ENCODE data around the gene IL17D.
"Not testable (repeated sequence)": the region's sequence is repeated elsewhere in the genome, so short reads cannot be mapped to it uniquely, and the experiment has no call there.

Gene IL17D

DNA sequence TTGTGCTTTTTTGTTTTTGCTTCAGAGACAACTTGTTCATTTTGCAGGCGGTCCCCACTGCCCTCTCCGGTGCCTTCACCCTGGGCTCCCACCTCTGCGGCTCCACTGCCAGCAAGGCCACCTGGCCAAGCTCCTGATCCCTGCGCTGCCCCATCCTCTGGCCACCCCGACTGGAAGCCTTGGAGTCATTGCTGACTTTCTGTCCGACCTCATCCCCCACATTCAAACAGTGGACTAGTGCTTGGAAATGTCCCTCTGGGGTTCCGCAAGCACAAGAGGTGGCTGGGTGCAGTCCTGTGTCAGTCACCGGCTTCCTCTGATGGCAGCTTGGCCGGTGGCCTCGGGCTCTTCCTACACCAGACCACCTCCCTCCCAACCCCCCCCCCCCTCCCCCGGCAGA, 17.0 kb downstream of the IL17D start:
- DNase-seq = no peak

DNA sequence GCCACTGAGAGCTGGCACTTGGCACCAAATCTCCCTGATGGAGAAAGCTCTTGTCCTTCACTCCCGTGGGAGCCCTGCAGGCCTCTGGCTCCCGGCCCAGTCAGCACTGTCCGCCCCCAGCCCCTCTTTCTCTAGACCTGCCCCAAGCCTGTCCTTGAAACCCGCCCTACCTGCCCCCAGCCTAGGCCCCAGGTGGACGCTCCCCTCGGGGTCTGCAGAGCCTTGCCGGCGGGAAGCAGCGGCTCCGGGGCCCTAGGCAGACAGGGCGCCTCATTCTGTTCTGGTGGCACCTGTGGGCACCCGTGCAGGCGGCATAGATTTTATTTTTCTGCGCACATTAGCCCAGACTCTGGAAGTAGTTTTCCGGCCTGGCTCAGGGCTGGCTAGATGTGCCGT, 17.6 kb downstream of the IL17D start:
- DNase-seq = no peak

DNA sequence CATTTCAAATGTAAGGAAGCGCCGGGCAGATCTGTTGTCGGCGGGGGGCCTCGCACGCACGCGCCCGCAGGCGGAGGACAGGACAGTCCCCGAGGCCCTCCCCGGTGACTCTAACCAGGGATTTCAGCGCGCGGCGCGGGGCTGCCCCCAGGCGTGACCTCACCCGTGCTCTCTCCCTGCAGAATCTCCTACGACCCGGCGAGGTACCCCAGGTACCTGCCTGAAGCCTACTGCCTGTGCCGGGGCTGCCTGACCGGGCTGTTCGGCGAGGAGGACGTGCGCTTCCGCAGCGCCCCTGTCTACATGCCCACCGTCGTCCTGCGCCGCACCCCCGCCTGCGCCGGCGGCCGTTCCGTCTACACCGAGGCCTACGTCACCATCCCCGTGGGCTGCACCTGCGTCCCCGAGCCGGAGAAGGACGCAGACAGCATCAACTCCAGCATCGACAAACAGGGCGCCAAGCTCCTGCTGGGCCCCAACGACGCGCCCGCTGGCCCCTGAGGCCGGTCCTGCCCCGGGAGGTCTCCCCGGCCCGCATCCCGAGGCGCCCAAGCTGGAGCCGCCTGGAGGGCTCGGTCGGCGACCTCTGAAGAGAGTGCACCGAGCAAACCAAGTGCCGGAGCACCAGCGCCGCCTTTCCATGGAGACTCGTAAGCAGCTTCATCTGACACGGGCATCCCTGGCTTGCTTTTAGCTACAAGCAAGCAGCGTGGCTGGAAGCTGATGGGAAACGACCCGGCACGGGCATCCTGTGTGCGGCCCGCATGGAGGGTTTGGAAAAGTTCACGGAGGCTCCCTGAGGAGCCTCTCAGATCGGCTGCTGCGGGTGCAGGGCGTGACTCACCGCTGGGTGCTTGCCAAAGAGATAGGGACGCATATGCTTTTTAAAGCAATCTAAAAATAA, 18.2 kb downstream of the IL17D start:
- DNase-seq = peak in 1 of 5 experiments; percentile 37

DNA sequence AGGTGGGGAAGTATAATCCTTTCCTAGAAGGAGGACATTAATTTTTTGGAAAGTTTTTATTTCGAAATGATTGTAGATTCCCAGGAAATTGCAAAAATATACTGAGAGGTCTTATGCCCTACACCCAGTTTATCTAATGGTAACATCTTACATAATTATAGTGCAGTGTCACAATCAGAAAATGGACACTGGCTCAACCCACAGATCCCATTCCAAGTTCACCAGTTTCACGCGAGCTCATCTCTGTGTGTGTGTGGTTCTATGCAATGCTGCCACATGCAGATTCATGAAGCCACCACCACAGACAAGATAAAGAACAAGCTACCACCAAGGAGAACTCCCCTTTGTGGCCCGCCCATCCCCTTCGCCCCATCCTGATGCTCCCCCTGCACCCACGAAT, 24.4 kb downstream of the IL17D start:
- DNase-seq = no peak

DNA sequence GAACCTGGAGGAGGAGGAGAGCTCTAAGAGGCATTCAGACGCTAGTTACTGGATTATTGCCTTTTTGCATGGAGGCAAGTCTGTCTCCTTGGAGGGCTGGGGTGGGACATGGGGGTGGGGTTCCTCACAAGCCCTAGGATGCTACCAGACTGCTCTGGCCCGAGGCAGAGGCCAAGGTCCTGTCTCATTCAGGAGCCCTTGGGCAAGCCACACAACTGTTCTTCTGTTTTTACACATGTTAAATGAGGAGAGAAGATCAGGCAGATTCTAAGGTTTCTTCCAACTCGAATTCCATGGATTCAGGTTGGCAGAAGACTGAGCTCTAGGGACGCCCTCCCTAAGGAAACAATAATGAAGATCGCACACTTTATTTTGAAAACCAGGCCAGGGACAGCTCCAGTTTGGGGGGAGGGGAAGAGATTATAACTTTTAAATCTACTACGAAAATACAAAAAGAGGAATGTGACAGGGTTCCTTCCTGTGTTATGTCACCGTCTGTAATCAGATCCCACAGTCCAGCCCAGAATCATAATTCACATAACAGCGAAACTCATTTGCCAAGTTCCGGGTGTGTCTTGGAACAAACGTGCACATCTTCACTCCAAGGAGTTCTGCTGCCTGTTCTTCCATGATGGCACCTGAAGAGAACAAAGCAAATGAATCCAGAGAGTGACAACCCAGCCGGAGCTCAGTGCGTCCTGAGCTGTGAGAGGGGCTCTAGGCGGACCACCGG, 25.2 kb downstream of the IL17D start:
- no peak for DNase-seq

DNA sequence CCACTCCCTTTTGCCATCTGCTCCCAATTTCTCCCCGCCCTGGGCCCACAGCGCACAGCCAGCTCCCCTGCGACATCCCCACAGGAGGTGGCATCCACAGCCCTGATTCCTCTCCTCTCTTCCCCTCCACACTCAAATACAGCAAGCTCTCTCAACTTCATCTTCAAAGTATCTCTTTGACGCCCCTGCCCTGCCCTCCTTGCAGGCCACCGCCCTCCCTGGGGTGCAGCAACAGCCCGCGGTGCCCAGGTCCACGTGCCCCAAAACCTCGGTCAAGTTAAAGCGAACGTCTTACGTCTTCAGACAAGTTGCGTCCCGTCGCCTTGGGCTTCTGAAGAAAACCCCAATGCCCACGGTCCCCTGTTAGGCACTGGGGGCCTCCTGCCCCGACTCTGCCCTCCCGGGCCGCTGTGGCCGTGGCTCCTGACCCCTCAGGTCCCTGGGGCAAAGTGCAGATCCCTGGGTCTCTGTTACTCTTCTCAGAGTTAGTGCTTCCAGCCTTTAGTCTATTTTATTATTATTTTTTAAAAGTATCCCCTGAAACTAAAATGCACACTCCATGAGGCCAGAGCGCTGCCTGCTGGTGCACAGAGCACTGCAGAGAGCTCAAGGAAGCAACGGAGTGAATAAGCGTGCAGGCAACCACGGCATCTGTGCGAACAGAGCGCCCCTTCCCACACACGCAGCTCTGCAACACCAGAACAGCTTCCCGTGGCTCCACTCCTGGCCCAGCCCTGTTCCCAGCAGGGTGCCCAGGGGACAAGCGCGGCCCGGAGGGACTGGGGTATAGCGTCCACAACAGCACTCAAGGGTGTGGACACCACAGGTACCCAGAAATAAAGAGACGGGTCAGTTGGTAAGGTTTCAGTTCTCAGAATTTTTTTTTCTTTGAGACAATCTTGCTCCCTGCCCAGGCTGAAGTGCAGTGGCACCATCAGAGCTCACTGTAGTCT, 26.4 kb downstream of the IL17D start:
- DNase-seq = no peak

DNA sequence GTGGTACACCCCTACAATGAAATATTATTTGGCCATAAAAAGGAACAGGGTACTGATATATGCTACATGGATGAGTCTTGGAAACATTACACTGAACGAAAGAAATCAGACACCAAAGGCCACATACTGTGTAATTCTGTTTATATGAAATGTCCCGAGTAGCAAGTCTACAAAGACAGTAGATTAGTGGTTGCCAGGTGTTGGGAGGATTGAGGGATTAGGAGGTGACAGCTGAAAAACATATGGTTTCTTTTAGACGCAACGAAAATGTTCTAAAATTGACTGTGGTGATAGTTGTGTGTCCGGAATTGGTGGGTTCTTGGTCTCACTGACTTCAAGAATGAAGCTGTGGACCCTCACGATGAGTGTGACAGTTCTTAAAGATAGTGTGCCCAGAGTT, 35.1 kb downstream of the IL17D start:
- no peak for DNase-seq

DNA sequence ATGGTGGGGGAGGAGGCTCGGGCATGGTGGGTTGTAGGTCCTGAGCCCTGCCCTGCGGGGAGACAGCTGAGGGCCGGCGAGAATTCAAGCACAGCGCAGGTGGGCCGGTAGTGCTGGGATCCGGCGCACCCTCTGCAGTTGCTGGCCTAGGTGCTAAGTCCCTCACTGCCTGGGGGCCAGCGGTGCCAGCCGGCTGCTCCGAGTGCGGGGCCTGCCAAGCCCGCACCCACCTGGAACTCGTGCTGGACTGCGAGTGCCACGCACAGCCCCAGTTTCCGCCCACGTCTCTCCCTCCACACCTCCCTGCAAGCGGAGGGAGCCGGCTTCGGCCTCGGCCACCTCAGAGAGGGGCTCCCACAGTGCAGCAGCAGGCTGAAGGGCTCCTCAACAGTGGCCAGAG, 36.5 kb downstream of the IL17D start:
- no peak for DNase-seq

DNA sequence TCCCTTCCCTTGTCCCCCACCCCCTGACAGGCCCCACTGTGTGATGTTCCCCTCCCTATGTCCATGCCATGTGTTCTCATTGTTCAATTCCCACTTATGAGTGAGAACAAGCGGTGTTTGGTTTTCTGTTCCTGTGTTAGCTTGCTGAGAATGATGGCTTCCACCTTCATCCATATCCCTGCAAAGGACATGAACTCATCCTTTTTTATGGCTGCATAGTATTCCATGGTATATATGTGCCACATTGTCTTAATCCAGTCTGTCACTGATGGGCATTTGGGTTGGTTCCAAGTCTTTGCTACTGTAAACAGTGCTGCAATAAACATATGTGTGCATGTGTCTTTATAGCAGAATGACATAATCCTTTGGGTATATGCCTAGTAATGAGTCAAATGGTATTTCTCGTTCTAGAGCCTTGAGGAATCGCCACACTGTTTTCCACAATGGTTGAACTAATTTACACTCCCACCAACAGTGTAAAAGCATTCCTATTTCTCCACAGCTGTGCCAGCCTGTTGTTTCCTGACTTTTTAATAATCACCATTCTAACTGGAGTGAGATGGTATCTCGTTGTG, 40.4 kb downstream of the IL17D start:
- not testable (repeated sequence) for DNase-seq

DNA sequence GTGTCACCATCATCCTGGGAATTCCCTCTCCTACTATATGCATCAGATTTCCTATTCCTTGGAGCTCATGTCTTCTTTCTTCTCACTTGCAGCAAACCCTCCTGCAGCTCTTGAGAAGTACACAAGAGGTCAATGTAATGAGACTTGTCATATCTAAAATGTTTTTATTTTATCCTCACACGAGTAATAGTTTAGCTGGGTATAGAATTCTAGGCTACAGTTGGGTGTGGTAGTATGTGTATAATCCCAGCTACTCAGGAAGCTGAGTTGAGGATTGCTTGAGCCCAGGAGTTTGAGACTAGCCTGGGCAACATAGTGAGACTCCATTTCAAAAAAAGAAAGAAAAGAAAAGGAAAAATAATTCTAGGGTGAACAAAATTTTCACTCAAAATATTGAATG, 45.9 kb downstream of the IL17D start:
- DNase-seq = no peak

DNA sequence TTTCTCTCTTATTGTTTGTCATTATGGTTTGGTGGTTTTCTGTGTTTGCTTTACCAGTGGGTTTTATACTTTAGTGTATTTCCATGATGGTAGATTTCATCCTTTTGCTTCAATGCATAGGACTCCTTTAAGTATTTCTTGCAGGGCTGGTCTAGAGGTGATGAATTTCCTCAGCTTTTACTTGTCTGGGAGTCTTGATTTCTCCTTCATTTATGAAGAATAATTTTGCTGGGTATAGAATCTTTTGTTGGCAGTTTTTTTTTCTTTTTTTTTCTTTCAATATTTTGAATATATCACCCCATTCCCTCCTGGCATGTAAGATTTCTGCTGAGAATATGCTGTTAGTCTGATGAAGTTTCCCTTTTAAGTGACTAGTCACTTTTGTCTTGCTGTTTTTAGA, 50.5 kb downstream of the IL17D start:
- DNase-seq = no peak

DNA sequence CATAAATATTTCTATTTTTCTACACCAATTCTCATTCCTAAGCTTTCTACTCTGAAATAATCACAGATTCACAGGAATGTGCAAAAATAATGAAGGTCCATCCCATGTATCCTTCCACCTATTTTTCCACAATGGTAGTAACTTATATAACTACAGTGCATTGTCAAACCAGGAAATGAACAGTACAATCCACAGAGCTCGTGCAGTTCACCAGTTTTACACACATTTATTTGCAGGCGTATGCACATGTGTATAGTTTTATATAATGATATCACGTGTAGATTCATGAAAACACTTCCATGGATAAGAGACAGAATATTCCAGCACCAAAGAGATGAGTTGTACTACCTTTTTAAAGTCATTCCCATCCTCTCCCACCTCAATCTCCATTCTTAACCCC, 57.4 kb downstream of the IL17D start:
- no peak for DNase-seq

DNA sequence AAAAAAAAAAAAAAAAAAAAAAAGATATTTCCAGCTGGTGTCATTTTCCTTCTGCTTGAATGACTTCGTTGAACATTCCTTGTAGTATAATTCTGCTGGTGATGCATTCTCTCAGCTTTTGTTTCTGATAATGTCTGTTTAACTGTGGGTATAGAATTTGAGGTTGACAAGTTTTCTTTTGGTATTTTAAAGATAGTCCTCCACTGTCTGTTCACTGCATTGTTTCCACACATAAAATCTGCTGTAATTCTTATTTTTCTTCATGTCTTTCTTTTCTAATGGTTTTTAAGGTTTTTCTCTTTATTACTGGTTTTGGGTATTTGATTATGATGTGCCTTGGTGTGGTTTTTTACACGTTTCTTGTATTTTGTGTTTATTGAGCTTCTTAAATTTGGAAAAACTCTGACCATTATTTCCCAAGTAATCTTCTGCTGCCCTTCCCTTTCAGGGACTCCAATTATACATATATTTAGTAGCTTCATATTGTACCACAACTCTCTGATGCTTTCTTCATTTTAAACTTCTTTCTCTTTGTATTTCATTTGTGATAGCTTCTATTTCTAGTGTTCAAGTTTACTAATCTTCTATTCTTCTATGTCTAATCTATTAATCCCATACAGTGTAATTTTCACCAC, 63.9 kb downstream of the IL17D start:
- DNase-seq = no peak

DNA sequence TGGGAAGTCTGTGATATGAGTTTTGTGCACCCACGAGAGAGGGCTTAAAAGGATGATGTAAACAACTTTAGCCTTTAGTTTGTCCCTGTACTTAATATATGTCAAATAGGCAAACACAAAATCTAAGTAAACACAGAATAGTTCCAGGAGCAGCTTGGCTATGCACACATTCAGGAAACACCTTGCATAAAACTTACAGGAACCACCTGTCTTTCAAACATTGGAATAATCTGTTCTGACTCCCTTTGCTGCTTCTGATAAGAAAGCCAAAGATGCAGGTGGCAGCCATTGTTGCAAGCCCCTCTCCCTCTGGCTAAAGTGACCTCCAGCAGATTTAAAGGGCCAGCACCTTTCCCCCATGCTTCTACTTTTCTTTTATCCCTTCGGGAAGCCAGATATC, 65.6 kb downstream of the IL17D start:
- no peak for DNase-seq

DNA sequence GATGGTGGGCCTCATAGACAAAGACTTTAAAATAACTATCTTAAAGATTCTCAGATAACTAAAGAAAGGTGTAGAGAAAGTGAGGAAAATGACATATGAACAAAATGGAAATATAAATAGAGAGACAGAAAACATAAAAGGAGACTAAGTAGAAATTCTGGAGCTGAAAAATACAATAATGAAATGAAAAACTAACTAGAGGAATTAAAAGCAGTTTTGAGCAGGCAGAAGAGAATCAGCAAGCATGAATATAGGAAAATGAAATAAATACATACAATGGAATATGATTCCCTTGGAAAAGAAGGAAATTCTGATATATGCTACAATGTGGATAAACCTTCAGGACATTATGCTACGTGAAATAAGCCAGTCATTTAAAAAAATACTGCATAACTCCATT, 66.3 kb downstream of the IL17D start:
- no peak for DNase-seq

Measured in T-helper 2 cell (primary cell).